DMS53 treated with DMSO at 0.1 percent for 48 hours (cell line): ENCODE results near the gene KRTAP13-2.

Experiments
- DNase-seq: peaks from one replicate; lab custom pipeline; 2025; ENCODE audit not compliant: unreplicated experiment; lab: John Stamatoyannopoulos, UW

Gene KRTAP13-2

GRCh38 chr21:30329203-30329875 lies 42.7 kb downstream of the KRTAP13-2 start:
- no peak for DNase-seq

GRCh38 chr21:30326390-30326789 lies 45.7 kb downstream of the KRTAP13-2 start:
- DNase-seq, result no peak
